H9 (cell line): ENCODE measurements around the gene DPYD. TPM values are rescaled to one million over a fixed set of nuclear protein-coding genes. Genes with fewer than 3 reads are reported as not detected.

Experiments used
- DNase-seq: peaks from one replicate; pipeline ENCODE4 v3.0.0-alpha.2; 2017
- H2AFZ ChIP-seq: one replicate; pipeline ENCODE4 v1.6.1; 2013; ENCODE audit warnings: mild to moderate bottlenecking, low read length, control low read depth, moderate library complexity
- H2AK5ac ChIP-seq: 2 replicates; pipeline ENCODE4 v1.6.1; 2013; ENCODE audit warnings: low read length, control low read depth, mixed read lengths; ENCODE audit not compliant: insufficient read length
- H2BK120ac ChIP-seq: one replicate; pipeline ENCODE4 v1.6.1; 2013; ENCODE audit warnings: low read depth, mild to moderate bottlenecking, low read length, control low read depth, inconsistent platforms; ENCODE audit not compliant: poor library complexity, severe bottlenecking
- H2BK12ac ChIP-seq: 2 replicates; pipeline ENCODE4 v1.6.1; 2013; ENCODE audit warnings: low read length, control low read depth, mixed read lengths, low read depth; ENCODE audit not compliant: insufficient read length
- H2BK15ac ChIP-seq: 2 replicates; pipeline ENCODE4 v1.6.1; 2013; ENCODE audit warnings: low read depth, low read length, control low read depth
- H2BK20ac ChIP-seq: one replicate; pipeline ENCODE4 v1.6.1; 2013; ENCODE audit warnings: low read depth, mild to moderate bottlenecking, low read length, control low read depth, inconsistent platforms; ENCODE audit not compliant: poor library complexity, severe bottlenecking
- H2BK5ac ChIP-seq: 2 replicates; pipeline ENCODE4 v1.6.1; 2013; ENCODE audit warnings: low read length, control low read depth, mixed read lengths; ENCODE audit not compliant: insufficient read length
- H3K14ac ChIP-seq: 2 replicates; pipeline ENCODE4 v1.6.1; 2013; ENCODE audit warnings: low read length, control low read depth; ENCODE audit not compliant: insufficient read depth
- H3K18ac ChIP-seq: 2 replicates; pipeline ENCODE4 v1.6.1; 2013; ENCODE audit warnings: low read depth, mild to moderate bottlenecking, mixed read lengths, low read length, control low read depth; ENCODE audit not compliant: insufficient read length
- H3K23ac ChIP-seq: 2 replicates; pipeline ENCODE4 v1.6.1; 2013; ENCODE audit warnings: low read length, control low read depth, mixed read lengths, low read depth; ENCODE audit not compliant: insufficient read length
- H3K23me2 ChIP-seq: 2 replicates; pipeline ENCODE4 v1.6.1; 2013; ENCODE audit warnings: low read depth, mild to moderate bottlenecking, mixed read lengths, low read length, control low read depth; ENCODE audit not compliant: insufficient read length, poor library complexity, severe bottlenecking
- H3K27ac ChIP-seq: 2 replicates; pipeline ENCODE4 v1.5.1; 2013; ENCODE audit warnings: low read length, control low read depth, mixed read lengths, low read depth; ENCODE audit not compliant: insufficient read length
- H3K27me3 ChIP-seq: 2 replicates; pipeline ENCODE4 v1.6.1; 2013; ENCODE audit warnings: low read length, control low read depth, inconsistent platforms; ENCODE audit not compliant: insufficient read depth
- H3K4ac ChIP-seq: 2 replicates; pipeline ENCODE4 v1.6.1; 2013; ENCODE audit warnings: low read depth, mild to moderate bottlenecking, control low read depth, inconsistent platforms, low read length, moderate library complexity
- H3K4me1 ChIP-seq: 2 replicates; pipeline ENCODE4 v1.6.1; 2013; ENCODE audit warnings: low read length, control low read depth, inconsistent platforms; ENCODE audit not compliant: insufficient read depth
- H3K4me2 ChIP-seq: 2 replicates; pipeline ENCODE4 v1.6.1; 2013; ENCODE audit warnings: low read length, control low read depth, mixed read lengths; ENCODE audit not compliant: insufficient read length, insufficient read depth
- H3K56ac ChIP-seq: 2 replicates; pipeline ENCODE4 v1.6.1; 2013; ENCODE audit warnings: low read depth, mild to moderate bottlenecking, mixed read lengths, low read length, control low read depth; ENCODE audit not compliant: insufficient read length
- H3K79me1 ChIP-seq: 2 replicates; pipeline ENCODE4 v1.6.1; 2013; ENCODE audit warnings: low read depth, mild to moderate bottlenecking, moderate library complexity, low read length, control low read depth, inconsistent platforms; ENCODE audit not compliant: insufficient read depth, poor library complexity, severe bottlenecking
- H3K79me2 ChIP-seq: 2 replicates; pipeline ENCODE4 v1.6.1; 2013; ENCODE audit warnings: low read length, control low read depth, inconsistent platforms; ENCODE audit not compliant: insufficient read depth
- H3K9ac ChIP-seq: 2 replicates; pipeline ENCODE4 v1.6.1; 2013; ENCODE audit warnings: low read length, control low read depth, mixed read lengths; ENCODE audit not compliant: insufficient read length; ENCODE audit errors: extremely low read depth
- H3K9me3 ChIP-seq: one replicate; pipeline ENCODE4 v1.6.1; 2013; ENCODE audit warnings: low read depth, low read length, inconsistent platforms; ENCODE audit not compliant: control insufficient read depth
- H3T11ph ChIP-seq: one replicate; pipeline ENCODE4 v1.6.1; 2013; ENCODE audit warnings: mild to moderate bottlenecking, low read length, control low read depth, inconsistent platforms
- H4K20me1 ChIP-seq: one replicate; pipeline ENCODE4 v1.6.1; 2013; ENCODE audit not compliant: control insufficient read depth, insufficient read length, insufficient read depth
- H4K5ac ChIP-seq: 2 replicates; pipeline ENCODE4 v1.6.1; 2013; ENCODE audit warnings: low read depth, mild to moderate bottlenecking, mixed read lengths, low read length, control low read depth; ENCODE audit not compliant: insufficient read length
- H4K8ac ChIP-seq: replicated peaks from 2 replicates; pipeline ENCODE4 v1.6.1; 2013; ENCODE audit warnings: low read length, control low read depth, mixed read lengths, low read depth; ENCODE audit not compliant: insufficient read length
- H4K91ac ChIP-seq: 2 replicates; pipeline ENCODE4 v1.6.1; 2013; ENCODE audit warnings: low read depth, mild to moderate bottlenecking, moderate library complexity, mixed read lengths, low read length, control low read depth; ENCODE audit not compliant: insufficient read length
- H3K27ac Mint-ChIP-seq, 3 experiments: 2 replicates in 2 of 3; 3 replicates in 1 of 3; pipeline ENCODE4 v1.8.0; 2020 to 2021; ENCODE audit warnings: mixed read lengths in 3 of 3, mild to moderate bottlenecking in 1 of 3, moderate library complexity in 1 of 3
- H3K27me3 Mint-ChIP-seq: 2 replicates; pipeline ENCODE4 v1.8.0; 2021; ENCODE audit warnings: low read depth, mild to moderate bottlenecking, moderate library complexity, mixed read lengths
- H3K36me3 Mint-ChIP-seq, 3 experiments: 2 replicates in 2 of 3; 3 replicates in 1 of 3; pipeline ENCODE4 v1.8.0; 2020 to 2021; ENCODE audit warnings: low read depth in 3 of 3, mixed read lengths in 3 of 3; ENCODE audit not compliant: insufficient read depth in 1 of 3
- H3K4me1 Mint-ChIP-seq, 2 experiments: 2 replicates each; pipeline ENCODE4 v1.8.0; 2020; ENCODE audit warnings: mixed read lengths in 2 of 2
- H3K4me3 Mint-ChIP-seq, 2 experiments: 2 replicates in 1 of 2; 3 replicates in 1 of 2; pipeline ENCODE4 v1.8.0; 2020 to 2021; ENCODE audit warnings: mild to moderate bottlenecking in 2 of 2, mixed read lengths in 2 of 2, moderate library complexity in 1 of 2
- H3K9me3 Mint-ChIP-seq, 2 experiments: 2 replicates in 1 of 2; 3 replicates in 1 of 2; pipeline ENCODE4 v1.8.0; 2020; ENCODE audit warnings: mild to moderate bottlenecking in 2 of 2, mixed read lengths in 2 of 2, moderate library complexity in 1 of 2
- CTCF ChIP-seq: fragments of 200-600 bp; sonication (generic); conservative IDR thresholded peaks from 3 replicates; pipeline ENCODE4 v1.8.0; 2021; ENCODE audit warnings: antibody characterized with exemption, mild to moderate bottlenecking
- total RNA-seq: library from RNA; stranded (reverse); gene quantifications from 2 replicates; pipeline ENCODE4 v1.2.1, GENCODE V29; 2021

The DPYD gene
- total RNA-seq, 1 experiment from 2014 or later, result 0.37 TPM

- no peaks in the 10 kb centered on the region for H4K20me1 ChIP-seq
- H3K27me3 Mint-ChIP-seq, result no peaks in the 10 kb centered on the region
- DNase-seq, result no peak
- H2AFZ ChIP-seq, result no peak overlapping the region
- H3T11ph ChIP-seq, result no peak overlapping the region
- no peak overlapping the region for H3K23ac ChIP-seq
- H3K27me3 ChIP-seq, result no peaks in the 10 kb centered on the region
- H3K56ac ChIP-seq, result no peak overlapping the region
- no peaks in the 10 kb centered on the region for H3K79me1 ChIP-seq
- no peaks in the 10 kb centered on the region for H3K79me2 ChIP-seq
- no peaks in the 10 kb centered on the region for H3K36me3 Mint-ChIP-seq
- no peaks in the 10 kb centered on the region for H3K9me3 Mint-ChIP-seq
- H3K18ac ChIP-seq, result no peak overlapping the region
- no peak overlapping the region for H2BK120ac ChIP-seq
- no peak overlapping the region for H2AK5ac ChIP-seq
- H3K14ac ChIP-seq, result no peak overlapping the region
- H3K9me3 ChIP-seq, result no peaks in the 10 kb centered on the region
- no peak overlapping the region for H2BK15ac ChIP-seq
- no peak overlapping the region for H2BK5ac ChIP-seq
- TF ChIP-seq CTCF, result no peak
- H3K23me2 ChIP-seq, result no peaks in the 10 kb centered on the region
- no peak overlapping the region for H3K4ac ChIP-seq
- H3K4me1 Mint-ChIP-seq, result peaks cover 0 to 3% of the 10 kb centered on the region in 2 experiments; a peak in 1 of 4 replicates
- H2BK12ac ChIP-seq, result no peak overlapping the region
- no peak overlapping the region for H3K4me2 ChIP-seq
- H3K4me3 Mint-ChIP-seq, result no peak overlapping the region
- H3K27ac Mint-ChIP-seq, result no peak overlapping the region
- H3K27ac ChIP-seq, result no peak overlapping the region
- H4K8ac ChIP-seq, result no peak overlapping the region
- H3K4me1 ChIP-seq, result no peaks in the 10 kb centered on the region
- H4K91ac ChIP-seq, result no peak overlapping the region
- no peak overlapping the region for H4K5ac ChIP-seq
- no peak overlapping the region for H2BK20ac ChIP-seq
- H3K9ac ChIP-seq, result no peak overlapping the region
Observed at GRCh38 chr1:97190326-97190725, 730.5 kb downstream of the DPYD start.
